ENCODE results near the gene TRAF1.

TRAF1 gene

DNA sequence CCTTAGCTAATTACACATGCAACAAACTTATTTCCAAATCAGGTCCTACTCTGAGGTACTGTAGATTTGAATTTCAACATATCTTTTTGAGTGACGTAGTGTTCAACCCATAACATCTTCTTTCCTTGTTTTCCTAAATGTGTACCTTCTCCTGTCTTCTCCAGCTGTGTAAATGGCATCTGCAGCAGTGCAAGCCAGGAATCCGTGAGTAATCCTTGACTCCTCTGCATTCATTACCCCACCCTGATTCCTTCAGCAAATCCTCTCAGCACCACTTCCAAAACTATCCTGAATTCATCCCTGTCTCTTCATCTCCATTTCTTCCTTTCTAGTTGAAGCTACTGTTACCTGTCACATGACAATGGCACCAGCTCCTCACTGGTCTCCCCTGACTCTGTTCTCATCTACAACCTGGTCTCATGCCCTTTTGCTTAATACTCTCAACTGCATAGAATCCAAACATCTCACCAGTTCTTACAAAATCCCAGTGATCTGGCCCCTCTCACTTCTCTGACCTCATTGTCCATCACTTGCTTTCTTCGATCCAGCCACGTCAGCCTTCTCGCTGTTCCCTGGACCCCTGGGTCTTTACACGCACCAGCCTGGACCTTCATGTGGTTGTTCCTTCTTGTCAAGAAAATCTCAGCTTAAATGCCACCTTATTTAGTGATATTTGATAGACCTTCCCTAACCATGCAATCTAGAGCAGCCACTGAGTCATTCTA is 14.6 kb upstream of the TRAF1 start:
- no peak for FAIRE-seq
- no peak for DNase-seq (ENCODE audit: low spot score)

DNA sequence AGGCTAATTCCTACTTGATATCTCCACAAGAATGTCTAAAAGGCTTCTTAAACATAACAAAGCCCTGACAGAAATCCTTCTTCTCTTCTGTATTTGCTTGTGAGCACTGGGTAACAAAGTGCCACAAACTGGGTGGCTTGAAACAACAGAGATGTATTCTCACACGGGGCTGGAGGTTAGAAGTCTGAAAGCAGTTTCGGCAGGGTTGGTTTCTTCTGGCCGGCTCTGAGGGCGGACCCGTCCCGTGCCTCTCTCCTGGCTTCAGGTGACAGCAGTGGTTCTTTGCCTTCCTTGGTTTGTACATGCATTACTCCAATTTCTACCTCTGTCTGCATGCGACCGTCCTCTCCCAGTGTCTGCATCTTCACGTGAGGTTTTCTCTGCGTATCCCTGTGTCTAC is 14.0 kb upstream of the TRAF1 start:
- FAIRE-seq: no peak
- DNase-seq (ENCODE audit: low spot score): no peak

DNA sequence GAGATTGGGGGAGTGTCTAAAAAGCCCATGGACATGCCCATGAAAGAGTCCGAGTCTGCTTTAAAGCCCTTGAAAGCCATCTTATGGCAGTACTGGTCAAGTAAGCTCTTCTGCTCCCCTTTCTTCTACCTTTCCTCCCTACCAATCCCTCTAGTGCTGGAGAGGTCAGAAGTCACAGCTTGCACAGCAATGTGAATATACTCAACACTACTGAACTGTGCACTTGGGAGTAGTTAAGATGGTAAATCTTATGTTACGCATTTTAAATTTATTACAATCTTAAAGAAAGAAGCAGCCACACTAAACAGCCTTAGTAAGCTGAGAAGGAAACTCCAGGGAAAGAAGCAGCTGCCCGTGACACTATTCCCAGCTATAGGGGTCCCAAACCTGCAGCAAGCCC is 12.3 kb upstream of the TRAF1 start:
- DNase-seq (ENCODE audit: low spot score) (no peak), FAIRE-seq (no peak)

DNA sequence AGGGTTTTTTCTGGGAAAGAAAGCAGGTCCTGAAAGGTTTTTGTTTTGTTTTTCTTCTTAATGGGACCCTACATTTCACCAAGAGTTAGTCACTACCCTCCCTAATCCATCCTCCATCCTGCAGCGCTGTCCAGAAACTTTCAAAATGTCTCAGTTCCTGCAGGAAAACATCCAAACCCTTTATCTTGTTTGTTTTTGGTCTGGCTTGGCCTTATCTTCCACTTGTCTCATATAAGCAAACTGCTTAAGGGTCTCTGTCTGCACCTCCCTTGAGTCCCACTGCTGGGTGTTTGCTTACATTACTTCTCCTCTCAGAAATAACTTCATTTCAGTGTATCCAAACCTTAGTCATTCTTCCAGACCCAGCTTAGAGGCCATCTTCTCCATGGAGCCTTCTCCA is 11.0 kb upstream of the TRAF1 start:
- FAIRE-seq (no peak), DNase-seq (ENCODE audit: low spot score) (no peak)

DNA sequence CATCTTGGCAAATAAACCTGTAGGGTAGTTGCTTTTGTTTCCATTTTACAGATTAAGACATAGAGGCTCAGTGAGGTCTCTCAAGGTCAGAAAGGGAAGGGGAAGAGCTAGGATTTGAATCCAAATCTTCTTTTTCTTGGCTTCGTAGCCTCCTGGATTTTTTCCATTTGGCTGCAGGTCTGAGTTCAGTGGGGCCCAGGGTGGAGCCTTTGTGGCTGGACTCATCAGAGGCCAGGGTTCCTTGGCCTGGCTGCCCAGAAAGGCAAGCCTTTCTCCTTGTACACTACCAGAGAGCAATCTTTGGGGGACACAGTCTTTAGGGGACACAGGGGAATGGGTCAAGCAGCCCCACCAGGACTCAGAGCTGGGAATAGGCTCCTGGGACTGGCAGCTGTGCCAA is 10.5 kb upstream of the TRAF1 start:
- no peak for FAIRE-seq
- no peak for DNase-seq (ENCODE audit: low spot score)

DNA sequence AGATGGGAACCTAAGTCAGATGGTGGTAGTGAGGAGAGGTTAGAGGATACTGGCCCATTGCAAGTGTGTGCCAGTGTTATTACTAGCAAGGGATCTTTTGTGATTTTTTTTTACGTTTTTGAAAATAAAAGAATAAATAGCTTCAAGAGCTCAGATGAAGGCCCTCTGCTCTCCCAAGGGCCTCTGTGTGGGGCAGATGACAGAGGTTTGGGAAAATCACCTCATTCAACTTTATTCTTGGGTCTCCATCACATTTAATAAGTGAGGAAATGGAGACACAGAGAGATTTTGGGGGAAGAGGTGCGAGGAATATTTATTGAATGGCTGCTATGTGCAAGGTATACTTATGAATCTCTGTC is 10.1 kb upstream of the TRAF1 start:
- no peak for FAIRE-seq
- DNase-seq (ENCODE audit: low spot score): no peak

DNA sequence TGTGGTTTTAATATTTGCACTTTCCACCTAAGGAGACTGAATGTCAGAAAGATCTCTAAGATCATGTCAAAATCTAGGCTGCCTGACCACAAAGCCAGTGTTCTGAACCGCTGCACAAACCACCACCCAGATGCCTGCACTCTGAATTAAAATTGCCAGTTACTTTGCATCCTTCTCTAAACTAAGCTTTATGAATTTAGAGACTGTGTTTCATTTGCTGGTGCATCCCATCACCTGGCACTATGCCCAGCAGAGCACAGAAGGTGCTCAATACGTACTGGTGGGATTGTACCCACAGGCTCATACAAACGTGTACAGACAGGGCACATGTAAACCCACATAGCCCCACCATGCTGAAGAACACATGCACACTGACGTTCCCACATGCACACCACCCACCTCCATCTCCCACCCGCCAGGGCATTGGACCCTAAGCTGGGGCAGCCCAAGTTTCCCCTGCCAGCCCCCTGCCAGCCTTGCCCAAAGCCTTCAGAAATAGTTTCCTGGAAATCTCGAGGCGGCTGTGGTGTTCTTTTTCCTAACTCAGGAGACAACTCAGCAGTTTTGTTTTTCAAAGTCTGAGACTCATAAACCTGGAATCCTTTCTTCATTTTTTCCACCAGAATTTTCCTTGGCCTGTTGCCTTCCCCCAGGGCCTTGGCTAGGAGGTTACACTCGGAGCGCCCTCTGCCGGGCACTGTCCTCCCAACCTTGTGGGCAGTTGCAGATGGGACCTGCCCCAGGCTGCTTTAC is 9.6 kb upstream of the TRAF1 start:
- DNase-seq (ENCODE audit: low spot score) (peak; percentile 84), FAIRE-seq (no peak)

DNA sequence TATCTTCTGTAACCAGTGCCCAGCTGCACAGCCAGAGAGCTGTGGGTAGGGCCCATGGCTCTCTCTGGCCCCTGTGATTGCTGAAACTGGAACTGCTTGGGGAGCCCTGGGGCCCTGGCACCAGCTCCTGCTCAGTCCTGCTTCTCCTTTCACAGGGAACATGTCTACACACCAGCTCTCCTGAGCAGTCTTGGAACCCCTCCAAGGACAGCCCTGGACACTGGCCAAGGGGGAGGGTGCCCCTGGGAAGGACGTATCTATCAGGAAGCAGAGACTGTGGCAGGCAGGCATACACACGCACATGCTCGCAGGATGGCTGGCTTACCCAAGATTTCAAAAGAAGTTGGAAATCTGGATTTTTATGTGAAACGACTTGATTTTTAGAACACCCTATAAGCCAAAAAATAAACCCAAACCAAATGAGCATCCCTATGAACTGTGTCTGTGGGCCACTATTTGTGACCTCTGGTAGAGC is 8.8 kb upstream of the TRAF1 start:
- no peak for FAIRE-seq

DNA sequence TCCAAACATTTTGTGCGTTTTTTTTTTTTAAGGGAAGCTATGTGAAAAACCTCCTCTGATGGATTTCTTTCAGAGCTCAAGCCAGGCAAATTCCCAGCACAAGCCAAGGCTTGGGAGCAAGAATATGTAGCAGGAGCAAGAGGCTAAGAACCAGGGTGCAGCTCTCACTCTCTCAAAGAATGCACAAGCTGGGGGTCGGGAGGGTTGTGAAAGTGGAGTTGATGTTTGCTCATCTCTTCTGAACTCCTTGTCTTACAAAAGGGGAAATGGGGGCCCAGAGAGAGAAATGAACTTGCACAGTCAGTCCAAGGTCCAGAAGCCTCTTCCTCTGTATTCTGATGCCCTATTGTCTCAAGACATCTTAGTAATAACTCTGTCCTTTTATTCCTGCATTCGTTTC is 7.7 kb upstream of the TRAF1 start:
- DNase-seq (ENCODE audit: low spot score): no peak

More for the DNA sequence above, 8.8 kb upstream of the TRAF1 start:
- DNase-seq (ENCODE audit: low spot score): peak; percentile 84

DNA sequence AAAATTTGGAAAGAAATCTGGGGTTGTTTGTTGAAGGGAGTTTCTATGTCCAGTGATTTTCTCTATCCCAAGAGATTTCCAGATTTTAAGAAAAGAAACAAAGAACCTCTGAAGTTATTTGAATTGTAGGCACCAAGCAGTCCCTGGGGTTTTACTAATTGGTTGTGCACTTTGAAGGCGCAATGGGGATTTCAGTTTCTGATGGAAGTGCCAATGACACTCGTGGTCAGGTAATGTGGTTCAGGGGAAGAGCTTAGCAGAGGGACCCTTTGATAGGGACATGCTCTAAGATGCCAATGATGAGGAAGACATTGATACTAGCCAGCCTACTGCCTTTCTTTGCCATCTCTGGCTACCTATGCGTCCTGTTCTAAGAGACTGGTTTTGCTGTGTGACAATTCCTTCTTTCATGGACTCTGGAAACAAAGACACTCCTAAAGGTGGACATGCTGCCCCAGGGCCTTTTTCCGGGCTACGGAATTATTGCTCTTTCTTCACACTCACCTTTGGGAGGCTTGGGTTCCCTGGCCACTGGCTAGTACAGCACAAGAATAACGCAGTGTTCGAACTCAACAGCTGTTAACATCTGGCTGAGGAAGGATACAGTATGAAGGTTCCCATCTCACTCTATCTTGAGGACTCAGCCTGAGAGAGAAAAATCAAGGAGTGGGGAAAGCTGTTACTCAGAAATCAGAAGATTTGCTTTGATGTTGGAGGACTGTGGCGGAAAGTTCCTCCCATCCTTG is 6.9 kb upstream of the TRAF1 start:
- FAIRE-seq: no peak
- DNase-seq (ENCODE audit: low spot score): no peak

More for the DNA sequence above, 7.7 kb upstream of the TRAF1 start:
- FAIRE-seq: no peak

DNA sequence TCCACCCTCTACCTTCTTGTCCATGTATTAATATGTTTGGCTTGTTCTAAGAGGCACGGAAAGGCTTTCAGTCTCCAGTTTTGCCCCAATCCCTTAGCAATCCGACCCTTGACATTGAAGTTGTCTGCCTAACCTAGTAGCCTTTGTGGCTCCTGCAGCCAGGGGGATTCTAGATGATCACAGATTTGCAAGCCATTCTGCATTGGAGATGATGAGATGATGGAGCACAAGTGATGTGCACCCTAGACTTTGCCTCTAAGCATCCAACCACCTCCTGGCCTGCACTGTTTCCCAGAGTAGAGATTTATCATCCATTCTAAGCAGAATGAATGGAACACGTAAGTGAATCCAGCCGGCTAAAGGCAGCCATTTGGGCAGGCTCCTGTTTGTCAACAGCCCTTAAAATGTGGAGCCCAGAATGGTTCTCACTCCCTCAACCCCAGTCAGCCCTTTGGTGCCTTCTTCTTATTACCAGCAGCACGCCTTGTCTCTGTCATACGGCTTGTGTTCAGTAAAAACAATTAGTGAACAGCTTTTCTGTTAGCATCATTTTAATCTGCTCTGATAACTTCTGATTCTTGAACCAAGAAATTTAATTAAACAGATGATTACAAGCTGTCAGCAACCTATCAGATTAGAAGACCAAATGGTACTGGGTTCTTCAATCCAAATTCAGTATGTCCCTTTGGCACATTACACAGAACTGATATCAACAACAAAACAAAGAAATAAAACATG is 5.7 kb upstream of the TRAF1 start:
- no peak for DNase-seq (ENCODE audit: low spot score)
- FAIRE-seq: no peak

DNA sequence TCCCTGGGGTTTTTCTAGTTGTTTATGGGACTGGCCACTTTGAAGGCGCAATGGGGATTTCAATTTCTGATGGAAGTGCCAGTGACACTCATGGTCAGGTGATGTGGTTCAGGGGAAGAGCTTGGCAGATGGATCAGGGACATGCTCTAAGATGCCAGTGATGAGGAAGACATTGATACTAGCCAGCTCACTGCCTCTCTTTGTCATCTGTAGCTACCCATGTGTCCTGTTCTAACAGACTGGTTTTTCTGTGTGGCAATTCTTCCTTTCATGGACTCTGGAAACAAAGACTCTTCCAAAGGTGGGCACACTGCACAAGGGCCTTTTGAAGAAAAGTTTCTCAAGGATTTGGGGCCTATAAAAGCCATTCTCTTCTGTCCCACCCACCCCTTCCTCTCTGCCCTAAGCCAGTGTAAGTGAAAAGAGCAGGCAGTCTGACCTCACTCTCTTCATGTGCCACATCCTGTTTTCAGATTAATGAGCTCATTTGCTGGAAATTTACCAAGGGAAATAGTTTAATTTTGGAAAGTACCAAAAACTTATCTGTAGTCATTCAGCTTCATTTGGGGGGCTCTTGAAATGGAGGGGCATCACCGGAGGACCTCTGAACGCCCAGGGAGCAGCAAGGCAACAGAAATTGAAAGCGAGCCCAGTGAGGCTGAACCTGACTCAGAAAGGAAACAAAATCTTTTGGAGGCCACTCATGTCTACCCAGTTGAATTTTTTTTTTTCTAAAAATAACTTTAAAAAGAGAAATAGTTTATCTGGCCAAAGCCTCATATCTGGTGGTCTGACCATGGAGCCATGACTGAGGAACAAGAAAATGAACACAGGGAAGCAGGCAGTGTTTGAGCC is 4.9 kb upstream of the TRAF1 start:
- DNase-seq (ENCODE audit: low spot score) (peak; percentile 65), FAIRE-seq (no peak)

DNA sequence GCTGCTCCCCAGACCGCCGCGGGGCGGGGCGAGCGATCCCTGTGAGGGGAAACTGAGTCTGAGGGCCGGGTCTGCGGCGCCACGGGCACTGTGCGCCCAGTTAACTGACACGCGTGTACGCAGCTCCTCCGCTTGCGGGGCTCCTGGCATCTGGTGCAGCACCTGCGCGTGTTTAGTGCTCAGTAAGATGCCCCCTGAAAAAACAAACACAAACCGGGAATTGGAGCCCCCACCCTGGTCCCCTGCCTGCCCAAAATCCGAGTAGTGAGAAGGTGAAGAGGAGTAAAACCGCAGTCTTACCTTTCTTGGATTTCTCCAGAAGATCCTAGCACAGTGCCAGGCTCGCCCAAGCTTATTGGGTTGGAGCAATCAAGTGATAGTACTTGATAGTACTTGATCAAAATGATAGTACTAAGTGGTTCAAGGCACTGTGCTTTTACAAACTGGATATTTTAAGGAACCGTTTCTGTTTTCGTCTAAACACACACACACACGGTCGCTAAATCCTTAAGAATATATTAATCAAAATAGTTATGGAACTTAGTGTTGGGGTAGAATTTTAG is 2.7 kb upstream of the TRAF1 start:
- DNase-seq (ENCODE audit: low spot score): no peak
- FAIRE-seq: no peak

DNA sequence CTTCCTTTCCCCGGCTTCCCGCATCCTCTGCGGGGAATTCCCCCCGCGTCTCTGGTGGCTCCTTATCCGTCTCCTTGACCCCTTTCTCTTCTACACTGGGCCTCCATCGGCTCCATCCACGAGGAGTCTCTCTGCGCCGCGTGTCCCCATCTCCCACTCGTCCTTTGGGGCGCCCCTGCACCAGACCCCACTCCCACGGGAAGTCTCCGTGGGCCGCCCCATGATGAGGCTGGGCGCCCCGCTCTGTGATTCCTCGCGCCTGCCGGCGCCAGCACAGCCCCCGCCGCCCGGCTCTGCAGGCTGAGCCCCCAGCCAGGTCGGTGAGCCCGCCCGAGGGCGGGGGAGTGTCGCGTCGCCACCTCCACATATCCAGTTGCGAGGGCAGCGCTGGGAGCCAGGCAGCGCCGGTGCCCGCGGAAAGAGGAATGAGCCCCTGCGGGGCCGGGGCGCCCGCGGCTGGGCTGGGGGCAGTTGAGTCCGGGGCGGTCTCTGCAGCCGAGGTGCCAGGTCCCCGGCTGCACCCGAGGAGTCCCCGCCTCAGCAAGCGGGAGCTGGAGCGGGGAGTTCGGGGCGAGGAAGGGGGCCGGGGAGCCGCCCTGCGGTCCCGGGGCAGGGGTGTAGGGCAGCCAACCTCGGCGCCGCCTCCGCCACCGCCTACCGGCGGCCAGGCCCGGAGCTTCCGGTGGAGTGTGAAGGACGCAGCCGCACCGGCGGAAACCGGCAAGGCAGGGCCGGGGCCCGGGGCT is 2.1 kb upstream of the TRAF1 start:
- no peak for FAIRE-seq

DNA sequence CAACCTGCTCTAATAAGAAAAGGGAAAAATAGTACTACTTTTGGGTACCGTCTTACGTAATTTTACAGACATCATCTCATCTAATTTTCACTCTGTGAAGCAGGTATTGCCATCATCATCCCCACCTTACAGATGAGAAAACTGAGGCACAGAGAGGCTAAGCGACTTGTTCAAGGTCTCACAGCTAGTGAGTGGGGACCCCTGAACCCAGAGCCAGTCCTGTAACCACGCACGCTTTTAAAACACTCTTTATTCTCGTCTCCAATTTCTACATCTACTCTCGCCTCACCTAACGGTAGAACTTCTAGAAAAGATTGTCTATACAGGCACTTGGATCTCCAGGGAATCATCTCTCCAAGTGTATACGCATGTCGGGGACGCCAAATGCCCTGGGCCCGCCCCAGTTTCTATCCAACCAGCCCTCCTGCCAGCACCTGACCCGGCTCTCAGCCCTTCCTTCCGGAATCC is 1.5 kb upstream of the TRAF1 start:
- DNase-seq (ENCODE audit: low spot score) (no peak), FAIRE-seq (no peak)

More for the DNA sequence above, 2.1 kb upstream of the TRAF1 start:
- no peak for DNase-seq (ENCODE audit: low spot score)

DNA sequence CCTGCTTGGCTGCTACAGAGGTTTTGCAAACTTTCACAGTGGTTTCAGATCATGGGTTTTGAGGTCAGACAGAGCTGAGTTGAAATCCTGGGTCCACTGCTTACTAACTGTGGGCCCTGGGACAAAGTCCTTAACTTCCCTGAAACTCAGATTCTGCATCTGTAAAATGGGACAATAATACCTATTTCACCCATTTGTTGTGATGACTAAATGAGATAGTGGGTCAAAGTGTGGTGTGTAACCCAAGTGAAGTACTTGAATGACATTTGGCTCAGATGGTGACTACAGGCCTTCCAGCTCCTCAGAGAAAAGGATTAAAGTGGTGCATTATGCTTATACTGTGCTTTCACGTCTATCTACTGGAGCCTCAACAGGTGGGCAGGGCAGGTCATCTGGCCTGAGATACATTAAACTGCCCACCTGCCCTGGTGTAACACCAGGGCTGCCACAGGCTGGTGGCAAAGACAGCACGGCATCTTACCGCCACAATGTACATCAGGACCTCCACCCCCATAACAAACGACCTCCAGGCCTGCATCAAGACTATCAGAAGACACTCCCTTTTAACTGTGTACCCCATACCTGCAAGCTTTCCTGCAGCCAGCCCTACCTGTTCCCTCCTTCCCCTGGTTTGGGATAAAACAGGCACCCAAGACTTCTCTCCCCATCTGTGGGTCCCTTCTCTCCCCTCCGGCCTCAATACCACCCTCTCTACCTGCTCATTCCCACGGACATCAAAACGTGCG is 846 bp upstream of the TRAF1 start:
- FAIRE-seq (no peak), DNase-seq (ENCODE audit: low spot score) (no peak)

DNA sequence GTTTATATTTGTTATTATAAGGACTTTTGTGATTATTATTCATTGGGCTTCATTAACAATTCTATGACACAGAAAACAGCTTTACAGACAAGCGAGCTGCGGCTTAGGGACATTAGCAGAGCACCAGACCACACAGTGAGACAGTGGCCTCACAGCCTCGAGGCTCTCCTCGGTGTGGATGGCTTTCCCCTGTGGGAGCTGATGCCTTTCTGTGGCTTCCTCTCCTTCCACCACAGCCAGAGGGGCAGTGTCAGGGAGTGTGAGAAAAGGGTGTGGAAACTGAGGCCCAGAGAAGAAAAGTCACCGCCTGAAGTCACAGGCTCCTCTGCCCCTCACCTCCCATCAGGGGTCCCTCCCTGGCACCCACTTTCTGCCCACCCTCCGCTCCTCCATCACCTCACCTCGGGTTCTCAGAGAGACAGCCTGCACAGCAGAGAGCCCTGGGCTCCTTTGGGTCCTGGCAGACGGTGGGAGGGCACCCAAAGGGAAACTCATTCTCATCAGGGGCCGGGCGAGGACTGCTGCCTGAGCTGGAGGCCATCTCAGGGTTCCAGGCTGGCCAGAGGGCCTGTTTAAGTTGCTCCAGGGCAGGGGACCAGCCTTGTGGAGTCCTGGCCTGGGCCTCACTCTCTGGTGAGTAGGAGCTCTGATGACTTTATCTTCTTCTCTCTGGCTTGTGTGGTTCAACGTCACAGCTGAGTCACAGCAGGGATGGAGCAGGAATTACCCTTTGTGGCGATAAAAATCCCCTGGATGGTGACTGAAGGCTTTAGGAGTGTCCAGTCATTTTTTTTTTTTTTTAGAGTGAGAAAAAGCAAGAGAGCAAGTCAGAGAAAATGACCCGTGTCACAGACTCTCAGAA is 830 bp downstream of the TRAF1 start:
- FAIRE-seq: no peak
- DNase-seq (ENCODE audit: low spot score): peak; percentile 20
